Activated T-helper 17 cell treated with anti-CD3 and anti-CD28 coated beads, Interleukin-2, amount 50 U/mL, for 72 hours (primary cell): ENCODE measurements around the gene P4HA1. TPM values are rescaled to one million over a fixed set of nuclear protein-coding genes. Genes with fewer than 3 reads are reported as not detected.
"Not testable (repeated sequence)": the region's sequence is repeated elsewhere in the genome, so short reads cannot be mapped to it uniquely, and the experiment has no call there.

Experiments
- ATAC-seq: fragments of 150-1000 bp; cut with Tn5 transposase; replicated peaks from 2 replicates; pipeline ENCODE4 v1.10.0; 2021; ENCODE audit warnings: mild to moderate bottlenecking, moderate library complexity
- H3K27ac Mint-ChIP-seq: one replicate; pipeline ENCODE4 v1.8.0; 2022; ENCODE audit warnings: mixed read lengths
- H3K27me3 Mint-ChIP-seq: one replicate; pipeline ENCODE4 v1.8.0; 2022; ENCODE audit warnings: mixed read lengths
- H3K36me3 Mint-ChIP-seq: one replicate; pipeline ENCODE4 v1.8.0; 2022; ENCODE audit warnings: low read depth, mild to moderate bottlenecking, mixed read lengths
- H3K4me1 Mint-ChIP-seq: one replicate; pipeline ENCODE4 v1.8.0; 2022; ENCODE audit warnings: mixed read lengths
- H3K4me3 Mint-ChIP-seq: one replicate; pipeline ENCODE4 v1.8.0; 2022; ENCODE audit warnings: mild to moderate bottlenecking, mixed read lengths
- H3K9me3 Mint-ChIP-seq: one replicate; pipeline ENCODE4 v1.8.0; 2022; ENCODE audit warnings: mixed read lengths
- total RNA-seq, 2 donors: library from RNA; stranded (reverse); gene quantifications; one replicate each; pipeline ENCODE4 v1.2.3, GENCODE V29; 2022

The P4HA1 gene
- 100 to 1,000 TPM in 1 of 2 donors, 10 to 100 TPM in 1; 56.6 to 145 TPM for total RNA-seq

GRCh38 chr10:73096449-73097304 is at the start of gene P4HA1:
P4HA1 (minus strand) TSS chr10:73096866; CDS start chr10:73074883, 21,983 bp downstream.
- no peaks in the 10 kb centered on the region for H3K9me3 Mint-ChIP-seq
- H3K4me1 Mint-ChIP-seq: peaks cover 9% of the 10 kb centered on the region
- peak within 1 kb of the TSS; percentile 98 for H3K4me3 Mint-ChIP-seq
- H3K27me3 Mint-ChIP-seq: no peaks in the 10 kb centered on the region
- ATAC-seq: peak; percentile 89
- H3K36me3 Mint-ChIP-seq: peaks cover 71% of the 10 kb centered on the region
- peak within 1 kb of the TSS; percentile 98 for H3K27ac Mint-ChIP-seq

DNA sequence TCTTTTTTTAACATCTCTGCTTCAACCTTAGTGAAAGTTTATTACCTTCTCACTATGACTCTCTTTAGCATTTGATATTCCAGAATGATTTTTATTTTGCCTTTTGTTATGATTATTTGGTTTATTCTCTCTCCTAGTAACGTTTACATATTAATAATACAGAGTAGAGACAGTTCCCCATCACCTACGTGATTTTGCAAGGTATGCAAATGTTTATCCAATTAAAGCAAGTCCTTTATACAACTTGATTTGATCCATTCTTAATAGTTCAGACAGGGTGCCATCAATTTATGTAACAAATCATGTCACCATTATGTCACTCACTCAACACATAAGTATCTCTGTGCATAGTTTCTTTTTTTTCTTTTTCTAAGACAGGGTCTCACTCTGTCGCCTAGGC is 44.9 kb upstream of the P4HA1 start:
- no peak for ATAC-seq
- no peaks in the 10 kb centered on the region for H3K27me3 Mint-ChIP-seq
- H3K27ac Mint-ChIP-seq: no peak overlapping the region
- peaks cover 98% of the 10 kb centered on the region for H3K36me3 Mint-ChIP-seq
- no peaks in the 10 kb centered on the region for H3K4me1 Mint-ChIP-seq
- no peak overlapping the region for H3K4me3 Mint-ChIP-seq
- H3K9me3 Mint-ChIP-seq: no peaks in the 10 kb centered on the region

DNA sequence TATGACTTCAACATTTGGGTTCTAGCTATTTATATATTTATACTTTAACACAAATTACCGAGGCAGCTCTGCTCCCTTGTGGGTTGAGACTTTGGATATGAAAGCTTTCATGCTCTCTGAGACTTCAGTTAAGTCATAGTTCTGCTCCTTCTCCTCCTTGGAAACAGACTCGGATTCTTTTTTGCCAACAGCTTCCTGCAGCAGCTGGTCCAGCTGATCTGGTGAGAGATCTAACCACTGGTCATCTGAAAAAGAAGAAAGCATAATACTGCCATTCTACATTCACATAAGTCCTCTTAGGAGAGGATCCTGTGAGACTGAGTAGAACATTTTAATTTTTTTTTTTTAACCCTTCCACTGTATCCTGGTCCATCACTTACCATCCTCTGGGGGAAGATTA is 42.6 kb upstream of the P4HA1 start:
- no peak for ATAC-seq
- Mint-ChIP-seq H3K9me3 (no peaks in the 10 kb centered on the region), H3K27ac (no peak overlapping the region), H3K36me3 (peaks cover 99% of the 10 kb centered on the region), H3K4me1 (no peaks in the 10 kb centered on the region), H3K4me3 (no peak overlapping the region), H3K27me3 (no peaks in the 10 kb centered on the region)

DNA sequence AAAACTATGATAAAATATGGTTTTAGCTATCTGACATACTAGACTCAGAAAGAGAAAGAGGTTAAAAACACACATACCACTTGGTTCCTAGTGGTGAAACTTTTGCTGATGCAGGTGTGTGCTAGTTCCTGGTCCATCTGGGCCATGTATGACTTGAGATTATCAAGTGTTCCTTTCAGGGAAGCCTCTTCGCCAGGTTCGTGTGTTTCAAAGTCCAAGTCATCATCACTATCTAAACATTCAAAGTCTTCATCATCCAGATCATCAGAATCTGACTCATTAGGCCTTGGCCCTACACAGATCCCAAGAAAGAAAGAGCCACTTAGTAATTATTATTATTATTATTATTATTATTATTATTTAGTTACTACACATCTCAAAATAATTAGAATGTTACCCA is 40.0 kb upstream of the P4HA1 start:
- Mint-ChIP-seq H3K4me1 (no peaks in the 10 kb centered on the region), H3K4me3 (no peak overlapping the region), H3K27me3 (no peaks in the 10 kb centered on the region), H3K9me3 (no peaks in the 10 kb centered on the region), H3K36me3 (peaks cover 99% of the 10 kb centered on the region), H3K27ac (no peak overlapping the region)
- ATAC-seq: no peak

- no peak overlapping the region for H3K4me3 Mint-ChIP-seq
- H3K36me3 Mint-ChIP-seq: peaks cover 97% of the 10 kb centered on the region
- no peaks in the 10 kb centered on the region for H3K4me1 Mint-ChIP-seq
- H3K27ac Mint-ChIP-seq: peak overlapping the region; percentile 38
- no peaks in the 10 kb centered on the region for H3K9me3 Mint-ChIP-seq
- no peak for ATAC-seq
- H3K27me3 Mint-ChIP-seq: no peaks in the 10 kb centered on the region
Observed at GRCh38 chr10:73134727-73135126, 38.1 kb upstream of the P4HA1 start.

DNA sequence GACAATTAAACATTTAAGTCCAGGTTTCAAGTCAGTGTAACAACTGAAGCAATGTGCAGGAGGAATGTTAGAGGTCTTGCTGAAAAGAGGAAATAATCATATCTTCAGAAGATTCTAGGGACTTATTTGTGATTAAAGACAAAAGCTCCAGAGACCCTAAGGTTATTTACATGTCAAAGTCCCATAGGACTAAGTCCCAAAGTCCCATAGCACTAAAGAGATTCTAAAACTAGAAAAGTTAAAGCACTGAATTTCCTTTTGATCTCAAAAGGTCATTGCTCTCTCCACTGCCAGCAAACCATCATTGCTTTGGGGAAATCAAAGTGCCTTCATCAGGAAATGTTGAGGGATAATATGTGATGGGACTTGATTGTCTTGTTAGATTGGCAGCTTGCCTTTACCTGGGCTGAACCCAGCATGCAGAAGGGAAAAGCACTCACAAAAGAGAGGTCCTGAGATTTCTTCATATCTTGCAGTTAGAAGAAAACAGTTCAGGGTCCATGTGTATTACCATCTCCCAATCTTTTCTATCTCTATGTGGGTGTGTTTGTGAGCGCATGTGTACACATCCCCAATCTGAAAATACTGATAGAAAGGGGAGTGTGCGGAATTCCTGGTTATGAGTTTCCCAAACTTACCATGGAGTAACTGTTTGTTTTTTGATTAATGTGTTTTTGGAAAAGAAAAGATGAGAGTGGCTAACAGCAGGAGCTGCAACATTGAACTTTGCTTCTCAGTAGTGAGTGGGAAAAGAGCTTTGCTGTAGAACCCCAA is 35.4 kb upstream of the P4HA1 start:
- H3K9me3 Mint-ChIP-seq: no peaks in the 10 kb centered on the region
- no peak for ATAC-seq
- H3K27ac Mint-ChIP-seq: peak overlapping the region; percentile 32
- H3K4me1 Mint-ChIP-seq: no peaks in the 10 kb centered on the region
- H3K27me3 Mint-ChIP-seq: no peaks in the 10 kb centered on the region
- H3K36me3 Mint-ChIP-seq: peaks cover 94% of the 10 kb centered on the region
- H3K4me3 Mint-ChIP-seq: no peak overlapping the region

- H3K9me3 Mint-ChIP-seq: no peaks in the 10 kb centered on the region
- H3K27ac Mint-ChIP-seq: peak overlapping the region; percentile 32
- H3K27me3 Mint-ChIP-seq: no peaks in the 10 kb centered on the region
- peaks cover 93% of the 10 kb centered on the region for H3K36me3 Mint-ChIP-seq
- no peak overlapping the region for H3K4me3 Mint-ChIP-seq
- no peaks in the 10 kb centered on the region for H3K4me1 Mint-ChIP-seq
- ATAC-seq: no peak
Observed at GRCh38 chr10:73131301-73131700, 34.6 kb upstream of the P4HA1 start.

DNA sequence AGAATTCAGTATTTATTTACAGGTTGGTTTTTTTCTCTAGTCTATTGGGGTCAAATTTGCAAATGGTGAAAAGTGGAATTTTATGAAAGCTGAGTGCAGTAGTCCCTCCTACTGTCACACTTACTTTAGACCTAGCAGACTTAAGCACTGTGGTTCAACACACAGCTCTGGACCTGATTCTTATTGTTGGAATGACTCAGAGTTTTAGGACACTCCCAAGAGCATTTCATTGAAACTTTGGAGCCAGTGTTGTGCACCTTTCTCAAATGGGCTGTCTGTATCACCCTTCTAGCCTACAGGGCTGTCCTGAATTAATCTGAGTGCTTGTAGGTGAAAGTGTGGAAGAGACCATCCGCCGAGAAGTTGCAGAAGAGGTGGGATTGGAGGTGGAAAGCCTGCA is 29.7 kb upstream of the P4HA1 start:
- Mint-ChIP-seq H3K4me3 (no peak overlapping the region), H3K27ac (no peak overlapping the region), H3K9me3 (no peaks in the 10 kb centered on the region), H3K36me3 (peaks cover 66% of the 10 kb centered on the region), H3K4me1 (no peaks in the 10 kb centered on the region), H3K27me3 (no peaks in the 10 kb centered on the region)
- ATAC-seq: no peak

DNA sequence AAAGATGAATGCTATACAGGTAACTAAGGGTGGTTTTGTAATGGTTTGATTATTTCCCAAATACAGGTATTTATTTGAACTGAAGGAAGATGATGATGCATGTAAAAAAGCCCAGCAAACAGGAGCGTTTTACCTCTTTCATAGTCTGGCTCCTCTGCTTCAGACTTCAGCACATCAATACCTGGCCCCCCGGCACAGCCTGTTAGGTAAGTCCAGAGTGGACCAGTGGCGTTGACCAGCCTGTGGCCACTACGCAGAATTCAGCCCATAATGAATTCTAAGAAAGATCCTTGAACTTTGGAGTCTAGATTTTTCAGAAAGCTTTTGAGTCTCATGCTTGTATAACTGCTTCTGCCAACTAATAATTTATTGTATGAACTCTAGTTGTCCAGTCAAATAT is 23.3 kb upstream of the P4HA1 start:
- ATAC-seq: no peak
- Mint-ChIP-seq H3K36me3 (peaks cover 23% of the 10 kb centered on the region), H3K4me3 (no peak overlapping the region), H3K4me1 (no peaks in the 10 kb centered on the region), H3K27ac (no peak overlapping the region), H3K27me3 (no peaks in the 10 kb centered on the region), H3K9me3 (no peaks in the 10 kb centered on the region)

GRCh38 chr10:73119457-73119856 is 22.8 kb upstream of the P4HA1 start:
- no peaks in the 10 kb centered on the region for H3K27me3 Mint-ChIP-seq
- no peak for ATAC-seq
- no peak overlapping the region for H3K4me3 Mint-ChIP-seq
- no peaks in the 10 kb centered on the region for H3K9me3 Mint-ChIP-seq
- H3K36me3 Mint-ChIP-seq: peaks cover 18% of the 10 kb centered on the region
- no peaks in the 10 kb centered on the region for H3K4me1 Mint-ChIP-seq
- H3K27ac Mint-ChIP-seq: no peak overlapping the region

DNA sequence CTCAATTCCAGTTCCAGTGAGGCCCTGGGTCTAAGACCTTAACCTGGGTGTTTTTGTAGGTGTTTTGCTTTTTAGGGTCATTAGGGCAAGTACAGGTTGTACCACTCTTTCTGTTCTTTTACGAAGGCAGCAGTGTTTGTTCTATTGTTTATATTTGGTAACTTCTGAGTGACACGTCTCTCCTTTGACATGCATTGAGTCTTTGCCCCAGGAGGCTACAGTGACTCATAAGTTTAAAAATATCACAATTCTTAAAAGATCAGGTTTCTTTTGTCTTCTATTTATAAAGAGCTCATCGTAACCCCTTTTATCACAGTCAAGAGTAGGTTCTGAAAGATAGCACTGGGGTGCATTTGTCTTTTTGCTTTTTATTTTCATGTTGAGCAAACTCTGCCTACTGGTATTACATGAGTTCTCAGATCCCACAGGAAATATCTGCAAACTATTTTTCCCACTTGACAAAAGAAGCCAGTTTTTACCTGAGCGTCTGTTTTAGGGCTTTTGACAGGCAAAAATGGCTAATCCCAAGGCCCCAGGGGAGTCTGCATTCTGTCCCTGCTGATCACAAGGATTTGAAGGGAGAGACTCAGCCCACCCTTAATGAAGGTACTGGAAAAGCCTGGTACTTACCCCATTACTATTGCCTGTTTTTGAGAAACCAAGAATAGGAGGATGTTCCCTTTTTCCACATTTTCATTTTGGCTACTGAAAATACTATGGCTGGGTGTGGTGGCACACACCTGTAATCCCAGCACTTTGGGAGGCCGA is 21.5 kb upstream of the P4HA1 start:
- H3K4me3 Mint-ChIP-seq: no peak overlapping the region
- H3K4me1 Mint-ChIP-seq: no peaks in the 10 kb centered on the region
- peaks cover 13% of the 10 kb centered on the region for H3K36me3 Mint-ChIP-seq
- no peak for ATAC-seq
- H3K9me3 Mint-ChIP-seq: no peaks in the 10 kb centered on the region
- no peaks in the 10 kb centered on the region for H3K27me3 Mint-ChIP-seq
- peak overlapping the region; percentile 58 for H3K27ac Mint-ChIP-seq

DNA sequence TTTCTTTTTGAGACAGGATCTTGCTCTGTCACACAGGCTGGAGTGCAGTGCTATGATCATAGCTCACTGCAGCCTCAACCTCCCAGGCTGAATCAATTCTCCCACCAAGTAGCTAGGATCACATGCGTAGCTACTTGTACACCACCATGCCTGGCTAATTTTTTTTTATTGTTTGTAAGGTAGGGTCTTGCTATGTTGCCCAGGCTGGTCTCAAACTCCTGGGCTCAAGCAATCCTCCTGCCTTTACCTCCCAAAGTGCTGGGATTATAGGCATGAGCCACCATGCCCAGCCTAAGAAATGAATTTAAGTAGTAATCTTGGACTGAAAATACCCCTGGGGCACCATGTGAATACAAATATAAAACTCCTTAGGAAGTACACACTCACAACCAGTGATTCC is 19.4 kb upstream of the P4HA1 start:
- no peak for ATAC-seq
- no peaks in the 10 kb centered on the region for H3K9me3 Mint-ChIP-seq
- H3K4me3 Mint-ChIP-seq: no peak overlapping the region

GRCh38 chr10:73113551-73113950 is 16.9 kb upstream of the P4HA1 start:
- no peak for ATAC-seq
- Mint-ChIP-seq H3K9me3 (peaks cover 4% of the 10 kb centered on the region), H3K36me3 (peaks cover 19% of the 10 kb centered on the region), H3K27ac (no peak overlapping the region), H3K27me3 (no peaks in the 10 kb centered on the region), H3K4me1 (peaks cover 9% of the 10 kb centered on the region), H3K4me3 (no peak overlapping the region)

More for the DNA sequence above, 19.4 kb upstream of the P4HA1 start:
- Mint-ChIP-seq H3K36me3 (peaks cover 13% of the 10 kb centered on the region), H3K4me1 (peaks cover 4% of the 10 kb centered on the region), H3K27me3 (no peaks in the 10 kb centered on the region), H3K27ac (no peak overlapping the region)

DNA sequence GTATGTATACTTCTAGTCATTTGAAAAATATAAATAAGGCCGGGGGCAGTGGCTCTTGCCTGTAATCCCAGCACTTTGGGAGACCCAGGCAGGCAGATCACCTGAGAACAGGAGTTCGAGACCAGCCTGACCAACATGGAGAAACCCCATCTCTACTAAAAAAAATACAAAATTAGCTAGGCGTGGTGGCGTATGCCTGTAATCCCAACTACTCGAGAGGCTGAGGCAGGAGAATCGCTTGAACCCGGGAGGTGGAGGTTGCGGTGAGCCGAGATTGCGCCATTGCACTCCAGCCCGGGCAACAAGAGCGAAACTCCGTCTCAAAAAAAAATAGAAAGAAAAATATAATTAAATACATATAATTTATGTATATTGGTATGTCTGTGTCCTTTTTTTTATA is 15.4 kb upstream of the P4HA1 start:
- not testable (repeated sequence) for ATAC-seq, H3K4me3 Mint-ChIP-seq, H3K27me3 Mint-ChIP-seq, H3K4me1 Mint-ChIP-seq, H3K9me3 Mint-ChIP-seq, H3K27ac Mint-ChIP-seq
- peaks cover 24% of the 10 kb centered on the region for H3K36me3 Mint-ChIP-seq
